Measurements from ENCODE around the gene GCLM. TPM values are rescaled to one million over a fixed set of nuclear protein-coding genes. Genes with fewer than 3 reads are reported as not detected.

GCLM gene
- total and polyA plus RNA-seq, 9 of the 15 experiments (the other 6 are each of a cell fraction or from before 2014, with no cell fraction given), result 9.3 to 71.6 (median 24.5) TPM

DNA sequence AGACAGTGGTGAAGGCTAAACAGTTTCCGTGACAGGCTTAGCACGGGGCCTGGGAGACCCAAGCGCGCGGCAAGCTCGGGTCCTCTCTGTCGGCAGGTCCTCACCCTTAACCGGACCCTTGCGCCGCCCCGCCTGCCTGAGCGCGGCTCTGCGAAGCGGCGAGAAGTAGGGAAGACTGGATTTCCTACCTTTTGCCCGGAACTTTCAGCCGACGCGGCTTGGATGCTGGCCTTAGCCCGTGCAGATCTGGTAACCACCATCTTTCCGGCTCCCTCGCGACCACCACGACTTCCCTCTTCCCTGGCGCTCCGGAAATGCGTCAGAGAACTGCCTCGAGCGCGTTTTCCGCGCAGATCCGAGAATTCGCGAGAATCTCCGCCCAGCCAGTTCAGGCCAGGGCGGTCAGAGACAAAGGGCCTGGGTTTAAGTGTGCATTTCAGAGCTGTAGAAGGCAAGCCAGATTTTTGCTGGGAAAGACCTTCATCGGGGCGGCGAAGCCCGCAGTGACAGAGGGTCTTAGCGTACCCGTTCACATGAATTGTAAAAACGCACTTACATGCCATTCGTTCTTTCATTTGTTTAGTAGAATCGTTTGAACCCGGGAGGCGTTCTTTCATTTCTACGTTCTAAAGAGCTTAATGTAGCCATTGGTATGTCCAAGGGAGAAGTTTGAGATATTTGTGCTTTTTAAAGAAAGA lies 30.2 kb downstream of the GCLM start, which contains the start of gene DNTTIP2 (continued):
- TF ChIP-seq, protein P1, sequence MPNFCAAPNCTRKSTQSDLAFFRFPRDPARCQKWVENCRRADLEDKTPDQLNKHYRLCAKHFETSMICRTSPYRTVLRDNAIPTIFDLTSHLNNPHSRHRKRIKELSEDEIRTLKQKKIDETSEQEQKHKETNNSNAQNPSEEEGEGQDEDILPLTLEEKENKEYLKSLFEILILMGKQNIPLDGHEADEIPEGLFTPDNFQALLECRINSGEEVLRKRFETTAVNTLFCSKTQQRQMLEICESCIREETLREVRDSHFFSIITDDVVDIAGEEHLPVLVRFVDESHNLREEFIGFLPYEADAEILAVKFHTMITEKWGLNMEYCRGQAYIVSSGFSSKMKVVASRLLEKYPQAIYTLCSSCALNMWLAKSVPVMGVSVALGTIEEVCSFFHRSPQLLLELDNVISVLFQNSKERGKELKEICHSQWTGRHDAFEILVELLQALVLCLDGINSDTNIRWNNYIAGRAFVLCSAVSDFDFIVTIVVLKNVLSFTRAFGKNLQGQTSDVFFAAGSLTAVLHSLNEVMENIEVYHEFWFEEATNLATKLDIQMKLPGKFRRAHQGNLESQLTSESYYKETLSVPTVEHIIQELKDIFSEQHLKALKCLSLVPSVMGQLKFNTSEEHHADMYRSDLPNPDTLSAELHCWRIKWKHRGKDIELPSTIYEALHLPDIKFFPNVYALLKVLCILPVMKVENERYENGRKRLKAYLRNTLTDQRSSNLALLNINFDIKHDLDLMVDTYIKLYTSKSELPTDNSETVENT (CRISPR knock-in tag; IDR thresholded peaks at IDR 0.05), result peak; percentile 56; the same call in 1 of the 2 replicates
- TF ChIP-seq ZNF232 (CRISPR knock-in tag; IDR thresholded peaks at IDR 0.05) (no peak), TRIM25 (IDR thresholded peaks at IDR 0.05; ENCODE audit: borderline replicate concordance) (no peak), ZNF518B (CRISPR knock-in tag; IDR thresholded peaks at IDR 0.05) (no peak), TCF7 (IDR thresholded peaks at IDR 0.05; ENCODE audit: borderline replicate concordance) (no peak), EHMT2 (IDR thresholded peaks at IDR 0.05) (no peak), ZNF395 (CRISPR knock-in tag; IDR thresholded peaks at IDR 0.05) (peak; percentile 64; the same call in 1 of the 2 replicates), ZNF175 (CRISPR knock-in tag; IDR thresholded peaks at IDR 0.05; ENCODE audit: low read depth) (no peak), STAT5B (CRISPR knock-in tag; IDR thresholded peaks at IDR 0.05) (no peak), TAF7 (tag; IDR thresholded peaks at IDR 0.05) (peak; percentile 87), FOXK1 (CRISPR knock-in tag; IDR thresholded peaks at IDR 0.05; ENCODE audit: borderline replicate concordance) (0 out of 2 replicates have a peak, but pooled peaks have one; percentile 55), NCOR1 (IDR thresholded peaks at IDR 0.05) (no peak), NONO (IDR thresholded peaks at IDR 0.05; ENCODE audit: low read depth in 2 of 2, low read length in 1 of 2) (no peak), TCF7L2 (IDR thresholded peaks at IDR 0.05; ENCODE audit: low read depth, low read length) (no peak)
- TF ChIP-seq, protein P2, sequence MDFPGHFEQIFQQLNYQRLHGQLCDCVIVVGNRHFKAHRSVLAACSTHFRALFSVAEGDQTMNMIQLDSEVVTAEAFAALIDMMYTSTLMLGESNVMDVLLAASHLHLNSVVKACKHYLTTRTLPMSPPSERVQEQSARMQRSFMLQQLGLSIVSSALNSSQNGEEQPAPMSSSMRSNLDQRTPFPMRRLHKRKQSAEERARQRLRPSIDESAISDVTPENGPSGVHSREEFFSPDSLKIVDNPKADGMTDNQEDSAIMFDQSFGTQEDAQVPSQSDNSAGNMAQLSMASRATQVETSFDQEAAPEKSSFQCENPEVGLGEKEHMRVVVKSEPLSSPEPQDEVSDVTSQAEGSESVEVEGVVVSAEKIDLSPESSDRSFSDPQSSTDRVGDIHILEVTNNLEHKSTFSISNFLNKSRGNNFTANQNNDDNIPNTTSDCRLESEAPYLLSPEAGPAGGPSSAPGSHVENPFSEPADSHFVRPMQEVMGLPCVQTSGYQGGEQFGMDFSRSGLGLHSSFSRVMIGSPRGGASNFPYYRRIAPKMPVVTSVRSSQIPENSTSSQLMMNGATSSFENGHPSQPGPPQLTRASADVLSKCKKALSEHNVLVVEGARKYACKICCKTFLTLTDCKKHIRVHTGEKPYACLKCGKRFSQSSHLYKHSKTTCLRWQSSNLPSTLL (IDR thresholded peaks at IDR 0.05), result no peak

Measured in K562 (cell line).